Body of pancreas (tissue), 4 donors: ENCODE measurements around the gene MRPS27.

ENCODE experiments used
- POLR2A ChIP-seq, 3 donors: fragments of 450-650 bp; IDR thresholded peaks; one replicate each; pipeline ENCODE4 v1.6.1; 2016; ENCODE audit warnings: antibody characterized with exemption in 3 of 3, mild to moderate bottlenecking in 2 of 3
- TF ChIP-seq, protein P1 (sequence below), 7 experiments: fragments of 450-650 bp in 4 of 7; fragments of 200-600 bp in 3 of 7; sonication (generic) in 3 of 7; IDR thresholded peaks; one replicate each; pipeline ENCODE4 v1.5.1; 2016 to 2019; ENCODE audit warnings: antibody characterized with exemption in 7 of 7

DNA sequence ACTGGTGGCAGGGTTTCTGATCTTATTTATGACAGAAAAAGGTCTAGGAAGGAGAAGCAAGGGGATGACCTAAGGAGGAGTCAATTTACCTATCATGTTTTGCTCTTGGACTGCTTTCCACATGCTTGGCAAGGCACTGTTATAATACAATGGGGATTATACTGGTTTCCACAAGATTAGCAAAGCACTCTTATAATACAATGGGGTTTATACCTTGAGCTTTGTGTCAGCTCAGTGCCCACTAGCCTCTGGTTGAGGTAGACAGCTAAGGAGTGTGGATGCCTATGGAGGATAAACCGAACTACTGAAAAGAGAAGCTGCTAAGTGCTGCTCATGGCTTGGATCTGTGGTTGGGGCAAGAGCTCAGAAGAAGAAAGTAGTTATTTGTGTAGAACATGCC lies 68.7 kb downstream of the MRPS27 start:
- no peak for TF ChIP-seq POLR2A (IDR thresholded peaks at IDR 0.05)
- TF ChIP-seq, protein P1, sequence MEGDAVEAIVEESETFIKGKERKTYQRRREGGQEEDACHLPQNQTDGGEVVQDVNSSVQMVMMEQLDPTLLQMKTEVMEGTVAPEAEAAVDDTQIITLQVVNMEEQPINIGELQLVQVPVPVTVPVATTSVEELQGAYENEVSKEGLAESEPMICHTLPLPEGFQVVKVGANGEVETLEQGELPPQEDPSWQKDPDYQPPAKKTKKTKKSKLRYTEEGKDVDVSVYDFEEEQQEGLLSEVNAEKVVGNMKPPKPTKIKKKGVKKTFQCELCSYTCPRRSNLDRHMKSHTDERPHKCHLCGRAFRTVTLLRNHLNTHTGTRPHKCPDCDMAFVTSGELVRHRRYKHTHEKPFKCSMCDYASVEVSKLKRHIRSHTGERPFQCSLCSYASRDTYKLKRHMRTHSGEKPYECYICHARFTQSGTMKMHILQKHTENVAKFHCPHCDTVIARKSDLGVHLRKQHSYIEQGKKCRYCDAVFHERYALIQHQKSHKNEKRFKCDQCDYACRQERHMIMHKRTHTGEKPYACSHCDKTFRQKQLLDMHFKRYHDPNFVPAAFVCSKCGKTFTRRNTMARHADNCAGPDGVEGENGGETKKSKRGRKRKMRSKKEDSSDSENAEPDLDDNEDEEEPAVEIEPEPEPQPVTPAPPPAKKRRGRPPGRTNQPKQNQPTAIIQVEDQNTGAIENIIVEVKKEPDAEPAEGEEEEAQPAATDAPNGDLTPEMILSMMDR (IDR thresholded peaks at IDR 0.05) = no peak
